HG02763 (cell line): ENCODE results near the gene ATOSB.

ENCODE experiments used
- ATAC-seq: cut with Tn5 transposase; IDR thresholded peaks from one replicate; pipeline ENCODE4 v1.9.1; 2021; ENCODE audit warnings: mild to moderate bottlenecking, moderate library complexity; ENCODE audit not compliant: unreplicated experiment

Gene ATOSB

DNA sequence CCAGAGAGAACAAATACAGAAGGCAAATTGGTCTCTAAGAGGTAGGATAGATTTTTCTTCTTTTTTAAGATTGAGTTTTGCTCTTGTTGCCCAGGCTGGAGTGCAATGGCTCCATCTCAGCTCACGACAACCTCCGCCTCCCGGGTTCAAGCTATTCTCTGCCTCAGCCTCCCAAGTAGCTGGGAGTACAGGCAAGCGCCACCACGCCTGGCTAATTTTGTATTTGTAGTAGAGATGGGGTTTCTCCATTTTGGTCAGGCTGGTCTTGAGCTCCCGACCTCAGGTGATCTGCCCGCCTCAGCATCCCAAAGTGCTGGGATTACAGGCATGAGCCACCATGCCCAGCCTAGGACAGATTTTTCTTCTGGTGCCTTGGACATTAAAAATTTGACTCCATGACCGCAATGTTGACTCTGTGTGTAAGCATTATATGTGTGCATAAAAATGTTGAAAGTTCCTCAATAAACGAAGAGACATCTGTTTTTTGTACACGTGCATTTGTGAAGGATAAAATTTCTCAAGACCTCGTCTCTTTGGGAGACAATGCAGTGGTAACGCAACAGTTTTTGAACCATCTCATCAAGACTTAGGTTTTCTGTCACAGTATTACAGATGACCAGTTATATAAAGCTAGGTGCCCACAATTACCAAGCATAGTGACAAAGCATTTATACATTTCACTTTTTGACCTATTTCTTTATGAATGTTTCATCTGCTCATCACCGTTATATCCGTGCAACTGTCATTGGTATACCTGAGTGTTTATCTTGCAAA, 60.6 kb downstream of the ATOSB start:
- no peak for ATAC-seq

DNA sequence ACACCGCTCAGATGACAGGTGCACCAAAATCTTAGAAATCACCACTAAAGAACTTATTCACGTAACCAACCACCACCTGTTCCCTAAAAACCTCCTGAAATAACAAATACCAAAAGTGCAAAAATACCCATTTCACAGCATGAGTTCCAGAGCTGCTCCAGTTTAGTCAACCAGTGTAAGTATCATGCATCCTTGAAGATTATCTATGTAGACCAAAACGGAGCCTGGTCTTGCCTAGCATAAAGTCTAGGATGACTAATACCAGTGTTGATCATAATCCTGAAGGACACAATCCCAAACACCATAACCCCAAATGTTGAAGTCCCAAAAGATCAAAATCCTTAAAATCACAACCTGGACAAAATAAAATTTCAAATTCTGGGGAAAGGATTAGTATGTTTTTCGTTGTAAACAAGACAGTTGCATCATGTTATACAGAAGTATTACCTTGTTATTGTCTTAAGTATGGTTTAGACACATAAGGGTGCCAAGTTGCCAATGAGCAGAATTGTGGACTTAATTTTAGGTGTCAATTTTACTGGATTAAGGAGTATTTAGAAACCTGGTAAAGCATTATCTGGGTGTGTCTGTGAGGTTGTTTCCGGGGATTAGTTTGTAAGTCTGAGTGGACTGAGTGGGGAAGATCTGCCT, 61.4 kb downstream of the ATOSB start:
- no peak for ATAC-seq
